NOMO-1 treated with DMSO at 0.1 percent for 48 hours (cell line): Measurements from ENCODE around the gene TUBB2B.
A peak's percentile ranks its signal among the peaks of the same experiment; 100 is the strongest.

Source experiments
- DNase-seq: peaks from one replicate; lab custom pipeline; 2025; ENCODE audit not compliant: unreplicated experiment; lab: John Stamatoyannopoulos, UW

The TUBB2B gene

GRCh38 chr6:3235486-3235885 is 8.0 kb upstream of the TUBB2B start:
- no peak for DNase-seq

DNA sequence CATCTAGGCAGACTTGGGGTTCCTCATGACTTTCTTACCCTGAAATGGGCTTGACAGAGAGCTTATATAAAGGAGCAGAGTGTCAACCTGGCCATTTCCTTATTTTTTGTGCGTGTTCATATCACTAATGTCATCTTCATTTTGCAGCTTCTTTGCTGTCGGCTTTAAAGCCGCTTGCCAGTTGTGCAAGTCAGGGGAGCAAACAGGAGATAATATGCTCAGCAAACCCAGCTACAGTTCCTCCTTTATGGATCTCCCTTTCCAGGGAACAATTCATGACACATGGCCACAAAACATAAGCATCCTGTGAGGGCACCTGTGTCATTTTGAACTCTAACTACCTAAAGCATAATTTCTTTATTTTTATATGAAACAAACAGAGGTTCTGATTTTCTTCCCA is 6.5 kb upstream of the TUBB2B start:
- DNase-seq: peak; percentile 14

DNA sequence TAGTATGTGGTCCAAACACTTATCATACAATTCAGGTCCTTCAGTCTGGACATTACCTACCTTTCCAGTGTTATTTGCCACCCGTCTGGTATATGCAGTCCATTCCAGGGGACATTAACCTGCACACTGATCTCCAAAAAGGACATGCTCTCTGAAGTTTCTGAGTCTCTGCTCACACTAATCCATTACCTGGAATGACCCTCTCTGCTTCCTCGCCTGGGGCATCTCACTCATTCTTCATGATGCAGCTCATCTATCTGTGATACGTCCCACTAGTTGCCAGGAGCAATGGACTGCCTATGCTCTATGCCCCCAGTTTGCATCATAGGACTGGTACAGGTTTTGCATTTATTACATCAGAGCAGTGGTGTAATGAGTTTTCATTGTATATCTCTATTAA is 5.9 kb upstream of the TUBB2B start:
- DNase-seq: no peak

- no peak for DNase-seq
These were observed 4.8 kb upstream of the TUBB2B start for GRCh38 chr6:3232017-3232945.

DNA sequence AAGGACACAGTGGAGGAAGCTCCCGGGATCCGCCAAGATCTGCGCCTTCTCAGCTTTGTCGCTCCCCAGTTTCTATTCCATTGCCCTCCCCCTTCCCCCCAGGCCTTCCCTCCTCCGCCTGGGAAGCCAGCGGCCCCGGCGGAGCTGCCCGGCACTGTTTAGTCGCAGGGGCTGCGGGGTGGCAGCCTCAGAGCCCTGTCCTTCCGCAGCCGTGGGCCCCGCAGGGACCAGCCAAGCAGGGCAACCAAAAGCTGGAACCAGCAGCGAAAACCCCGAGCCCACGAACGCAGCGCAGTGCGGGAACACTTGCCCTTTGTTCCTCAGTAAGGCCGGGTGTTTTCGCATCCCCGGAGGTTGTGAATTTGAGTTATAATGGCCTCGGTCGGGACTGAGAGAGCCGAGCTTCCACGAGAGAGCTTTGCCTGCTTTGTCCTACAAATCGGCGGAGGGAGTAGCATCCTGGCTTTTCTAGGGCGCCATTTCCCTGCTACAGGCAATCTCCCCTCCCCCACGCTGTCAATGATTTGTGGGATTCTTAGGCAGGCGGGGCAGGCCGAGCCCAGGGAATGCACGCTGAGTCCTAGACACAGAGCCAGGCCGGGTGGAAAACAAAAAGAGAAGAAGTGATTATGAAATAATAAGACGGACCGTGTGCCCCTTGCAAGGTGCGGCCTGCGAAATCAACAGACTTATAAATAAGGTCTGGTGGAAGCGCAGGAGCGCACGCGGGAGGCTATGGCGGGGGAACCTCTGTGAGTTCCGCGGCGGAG is 4.0 kb upstream of the TUBB2B start:
- peak; percentile 24 for DNase-seq

GRCh38 chr6:3230900-3231246 is 3.4 kb upstream of the TUBB2B start:
- no peak for DNase-seq

GRCh38 chr6:3230256-3230882 is 2.9 kb upstream of the TUBB2B start:
- no peak for DNase-seq

DNA sequence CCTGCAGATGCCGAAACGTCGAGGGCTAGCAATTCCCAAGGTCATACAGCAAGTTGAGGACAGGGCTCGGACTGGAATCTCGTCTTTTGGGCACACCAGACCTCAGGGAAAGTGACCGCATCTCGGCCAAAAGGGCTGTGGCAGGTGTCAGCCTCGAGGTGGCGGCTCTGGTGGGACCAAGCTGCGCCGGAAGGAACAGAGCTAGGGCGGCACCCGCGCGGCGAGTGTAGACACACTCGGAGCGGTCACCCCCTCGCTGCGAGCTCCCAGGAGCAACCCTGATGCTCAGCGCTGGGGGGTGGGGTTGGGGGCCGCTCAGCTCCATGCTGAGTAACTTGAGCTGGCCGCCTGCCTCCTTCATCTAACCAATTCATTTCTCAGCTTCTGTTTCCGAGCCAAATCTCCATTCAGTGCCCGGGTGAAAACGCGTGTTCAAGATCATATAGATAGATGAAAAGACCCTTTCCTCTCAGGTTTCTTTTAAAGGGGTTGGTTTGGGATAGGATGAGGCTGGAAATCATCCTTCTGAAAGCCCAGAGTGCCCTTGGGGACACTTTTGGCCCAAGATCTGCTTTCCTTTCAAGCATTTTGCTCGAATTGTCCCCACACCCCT is 2.2 kb upstream of the TUBB2B start:
- DNase-seq: no peak

DNA sequence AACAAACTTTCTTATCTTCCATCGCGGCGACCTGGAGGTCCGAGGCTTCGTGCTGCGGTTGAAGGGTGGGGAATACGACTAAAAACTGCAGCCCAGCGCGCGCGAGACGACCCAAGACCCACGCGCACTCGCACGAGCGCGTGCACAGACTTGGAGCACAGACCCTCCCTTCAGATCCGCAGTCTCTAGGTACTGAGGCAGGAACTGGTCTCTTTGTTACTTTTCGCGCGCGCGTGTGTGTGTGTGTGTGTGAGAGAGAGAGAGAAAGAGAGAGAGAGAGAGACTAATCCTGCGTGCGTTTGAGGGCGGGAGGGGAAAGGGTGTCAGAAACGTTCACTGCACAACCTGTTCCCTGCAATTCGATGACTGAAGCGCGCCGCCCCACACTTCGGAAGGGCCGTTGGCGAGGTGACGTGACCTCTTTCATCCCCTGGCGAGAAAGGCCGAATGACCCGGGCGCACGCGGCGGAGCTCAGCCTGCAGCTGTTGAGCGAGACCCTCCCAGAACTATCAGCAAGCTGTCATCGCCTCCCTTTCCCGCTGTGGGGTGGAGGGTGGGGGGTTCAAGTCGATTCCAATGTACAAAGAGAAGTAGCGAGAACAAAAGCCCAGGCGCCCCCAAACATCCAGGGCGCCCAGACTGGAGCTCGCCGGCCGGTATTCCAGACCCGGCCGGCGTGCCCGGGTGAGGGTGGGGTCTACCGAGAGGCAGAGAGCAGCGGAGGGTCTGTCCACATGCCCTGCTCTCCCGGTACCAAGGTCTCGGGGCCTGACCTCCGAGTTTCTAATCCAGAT is 1.5 kb upstream of the TUBB2B start:
- no peak for DNase-seq

DNA sequence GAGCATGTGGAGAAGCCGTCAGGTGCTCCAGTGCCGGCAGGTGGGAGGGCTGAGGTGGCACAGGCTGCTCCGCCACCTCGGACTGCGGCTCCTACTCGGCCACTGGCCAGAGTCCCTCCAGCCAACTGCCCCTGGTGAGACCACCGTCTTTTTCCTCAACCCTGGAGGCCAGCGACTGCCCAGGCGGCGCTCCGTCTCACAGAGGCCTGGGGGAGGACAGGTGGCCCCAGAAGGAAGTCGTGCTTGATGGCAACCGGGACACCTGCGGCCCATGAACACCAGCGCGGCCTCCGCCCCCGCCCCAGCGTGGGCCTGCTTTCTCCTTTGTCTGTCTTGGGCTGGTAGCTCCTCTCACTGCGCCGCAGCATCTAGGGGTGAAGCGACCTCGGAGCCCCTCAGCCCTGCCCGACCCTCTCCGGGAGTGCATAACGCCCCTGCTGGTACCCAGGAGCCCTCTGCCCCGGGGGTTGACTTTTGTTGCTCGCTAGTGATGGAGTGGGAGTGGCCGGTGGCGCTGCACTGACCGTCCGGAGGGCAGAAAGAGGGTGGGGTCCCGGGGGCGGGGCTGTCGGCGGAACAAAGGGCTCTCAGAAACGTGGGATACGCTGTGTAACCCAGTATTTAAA is 706 bp upstream of the TUBB2B start:
- no peak for DNase-seq

- peak; percentile 13 for DNase-seq
These were observed 731 bp downstream of the TUBB2B start for GRCh38 chr6:3226481-3227362.

GRCh38 chr6:3226042-3226441 is 1.4 kb downstream of the TUBB2B start:
- DNase-seq: no peak

GRCh38 chr6:3222506-3223038 is 4.9 kb downstream of the TUBB2B start:
- DNase-seq: no peak

DNA sequence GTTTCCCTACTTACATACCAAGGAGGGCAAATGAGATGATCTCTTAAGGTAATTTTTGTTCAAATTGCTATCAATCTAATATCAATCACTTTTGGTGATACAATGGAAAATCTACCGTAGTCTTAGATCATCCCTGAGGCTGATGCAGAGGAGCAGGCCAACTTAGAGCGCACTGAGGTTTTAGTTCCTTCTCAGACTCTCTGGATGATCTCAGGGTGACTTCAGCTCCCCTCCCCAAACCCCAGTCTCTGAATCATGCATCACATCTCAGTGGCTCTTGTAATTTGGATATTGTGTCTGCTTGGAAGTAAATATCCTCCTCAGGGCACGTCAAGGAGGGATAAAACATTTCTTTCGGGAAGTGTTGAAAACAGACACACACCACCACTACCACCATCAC is 5.9 kb downstream of the TUBB2B start:
- DNase-seq: no peak

DNA sequence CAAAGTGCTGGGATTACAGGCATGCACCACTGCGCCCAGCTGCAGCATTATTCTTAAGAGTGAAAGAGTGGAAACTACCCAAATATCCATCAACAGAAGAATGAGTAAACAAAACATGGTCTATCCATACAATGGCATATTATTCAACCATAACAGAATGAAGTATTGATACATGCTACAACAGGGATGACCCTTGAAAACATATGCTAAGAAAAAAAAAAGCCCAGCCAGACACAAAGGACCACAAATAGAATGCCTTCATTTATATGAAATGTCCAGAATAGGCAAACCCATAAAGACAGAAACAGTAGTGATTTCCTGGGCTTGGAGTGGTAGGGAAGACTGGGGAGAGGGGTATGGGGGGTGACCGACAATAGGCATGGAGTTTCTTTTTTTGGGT is 7.1 kb downstream of the TUBB2B start:
- DNase-seq: no peak

DNA sequence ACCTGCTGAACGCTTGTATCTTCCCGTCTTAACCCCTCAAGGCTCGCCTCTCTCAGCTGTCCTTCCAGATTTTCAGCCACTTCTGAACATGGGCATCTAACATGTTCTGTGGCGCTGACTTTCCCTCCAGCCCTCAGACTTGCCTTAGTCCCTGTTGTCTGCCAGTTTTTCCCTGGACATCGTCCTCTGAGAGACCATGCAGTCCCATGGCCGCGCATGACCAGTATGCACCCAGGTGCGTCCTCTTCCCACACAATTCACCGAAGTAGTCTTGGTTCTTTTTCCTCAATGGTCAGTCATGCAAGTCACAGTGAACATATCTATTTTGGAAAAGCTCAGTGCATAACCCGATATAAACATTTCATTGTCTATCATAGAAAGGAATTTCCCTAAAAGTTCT is 9.2 kb downstream of the TUBB2B start:
- DNase-seq: no peak

- DNase-seq: no peak
These were observed 10.2 kb downstream of the TUBB2B start for GRCh38 chr6:3217286-3217685.

GRCh38 chr6:3214898-3215297 is 12.6 kb downstream of the TUBB2B start:
- DNase-seq: no peak

DNA sequence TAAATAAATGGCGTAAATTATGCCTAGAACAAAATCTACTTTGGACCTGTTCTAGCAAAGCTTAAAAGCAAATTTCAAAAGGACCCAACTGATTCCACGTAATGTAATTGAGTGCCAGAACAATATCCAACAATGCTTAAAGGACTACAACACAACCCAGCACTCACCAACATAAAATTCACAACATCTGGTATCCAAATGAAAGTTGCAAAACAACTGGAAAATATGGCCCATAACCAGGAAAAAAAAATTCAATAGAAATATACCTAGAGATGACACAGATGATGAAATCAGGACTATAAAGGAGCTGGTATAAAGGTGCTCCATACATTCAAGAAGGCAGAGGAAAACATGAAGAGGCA is 14.1 kb downstream of the TUBB2B start:
- DNase-seq: no peak
